Coronary artery (tissue), 2 donors: ENCODE measurements around the gene CHCHD2.
"Not testable (repeated sequence)": the region's sequence is repeated elsewhere in the genome, so short reads cannot be mapped to it uniquely, and the experiment has no call there.

ENCODE experiments used
- DNase-seq: peaks from one replicate; pipeline ENCODE4 v3.0.0-alpha.2; 2017; ENCODE audit warnings: low spot score
- H3K27ac ChIP-seq, 2 donors: fragments of 200-600 bp; sonication (generic); one replicate each; pipeline ENCODE4 v1.5.1; 2016 to 2019
- H3K4me3 ChIP-seq: fragments of 200-600 bp; sonication (generic); 2 replicates; pipeline ENCODE4 v1.5.1; 2016; ENCODE audit warnings: mild to moderate bottlenecking, moderate library complexity
- TF ChIP-seq, protein P1 (sequence below): fragments of 200-600 bp; sonication (generic); IDR thresholded peaks from one replicate; pipeline ENCODE4 v1.5.1; 2019; ENCODE audit warnings: antibody characterized with exemption

CHCHD2 gene, protein sequence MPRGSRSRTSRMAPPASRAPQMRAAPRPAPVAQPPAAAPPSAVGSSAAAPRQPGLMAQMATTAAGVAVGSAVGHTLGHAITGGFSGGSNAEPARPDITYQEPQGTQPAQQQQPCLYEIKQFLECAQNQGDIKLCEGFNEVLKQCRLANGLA

DNA sequence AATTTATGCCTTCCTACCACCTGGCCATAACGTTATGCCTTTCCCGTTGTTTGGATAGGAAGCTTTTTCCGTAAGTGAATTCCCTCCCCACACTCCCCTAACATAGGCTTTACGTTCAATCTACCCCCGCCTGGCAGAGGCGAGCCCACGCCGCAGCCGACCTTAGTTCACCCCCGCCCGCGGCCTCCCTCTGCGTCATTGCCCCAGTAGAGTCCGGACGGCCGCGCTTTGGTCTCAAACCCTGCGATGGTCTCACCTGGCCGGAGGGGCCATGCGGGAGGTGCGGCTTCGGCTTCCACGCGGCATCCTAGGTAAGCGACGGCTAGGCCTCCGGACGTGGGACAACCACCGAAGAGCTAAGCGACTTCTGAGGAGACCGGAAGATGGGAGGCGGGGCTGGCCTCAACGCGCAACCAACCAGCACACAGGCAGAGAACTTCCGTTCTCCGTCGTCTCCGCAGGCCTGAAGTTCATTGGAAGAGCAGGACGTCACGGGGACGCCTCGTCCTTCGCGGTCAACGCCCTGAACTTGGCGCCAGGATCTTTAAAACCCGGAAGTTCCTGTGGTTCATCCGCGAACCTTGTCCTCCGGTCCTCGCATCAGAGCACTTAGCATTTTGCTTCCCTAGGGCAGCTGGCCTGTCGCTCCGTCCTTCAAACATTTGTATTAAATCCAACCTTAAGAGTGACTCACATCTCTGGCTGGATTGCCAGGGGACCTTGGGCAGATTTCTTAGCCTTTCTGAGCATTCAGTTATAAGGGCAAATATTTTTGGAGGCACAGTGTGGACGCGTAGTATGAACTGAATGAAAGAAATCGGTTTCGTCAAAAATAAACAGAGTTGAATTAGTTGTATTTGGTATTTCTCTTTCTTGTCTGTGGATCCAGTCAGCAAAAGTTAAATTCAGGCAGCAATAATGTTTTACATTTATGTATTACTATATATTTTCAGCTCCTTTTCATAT lies at the start of gene CHCHD2:
Gene CHCHD2, minus strand, starts transcription at position 369 of the 966 bp plus-strand sequence. Its CDS starts 63 bp downstream, at position 306.
- DNase-seq: peak; percentile 98
- TF ChIP-seq, protein P1, sequence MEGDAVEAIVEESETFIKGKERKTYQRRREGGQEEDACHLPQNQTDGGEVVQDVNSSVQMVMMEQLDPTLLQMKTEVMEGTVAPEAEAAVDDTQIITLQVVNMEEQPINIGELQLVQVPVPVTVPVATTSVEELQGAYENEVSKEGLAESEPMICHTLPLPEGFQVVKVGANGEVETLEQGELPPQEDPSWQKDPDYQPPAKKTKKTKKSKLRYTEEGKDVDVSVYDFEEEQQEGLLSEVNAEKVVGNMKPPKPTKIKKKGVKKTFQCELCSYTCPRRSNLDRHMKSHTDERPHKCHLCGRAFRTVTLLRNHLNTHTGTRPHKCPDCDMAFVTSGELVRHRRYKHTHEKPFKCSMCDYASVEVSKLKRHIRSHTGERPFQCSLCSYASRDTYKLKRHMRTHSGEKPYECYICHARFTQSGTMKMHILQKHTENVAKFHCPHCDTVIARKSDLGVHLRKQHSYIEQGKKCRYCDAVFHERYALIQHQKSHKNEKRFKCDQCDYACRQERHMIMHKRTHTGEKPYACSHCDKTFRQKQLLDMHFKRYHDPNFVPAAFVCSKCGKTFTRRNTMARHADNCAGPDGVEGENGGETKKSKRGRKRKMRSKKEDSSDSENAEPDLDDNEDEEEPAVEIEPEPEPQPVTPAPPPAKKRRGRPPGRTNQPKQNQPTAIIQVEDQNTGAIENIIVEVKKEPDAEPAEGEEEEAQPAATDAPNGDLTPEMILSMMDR: no peak
- peak within 1 kb of the TSS; percentile 96 for H3K4me3 ChIP-seq
- peak within 1 kb of the TSS; percentile 91 to 94 for H3K27ac ChIP-seq

DNA sequence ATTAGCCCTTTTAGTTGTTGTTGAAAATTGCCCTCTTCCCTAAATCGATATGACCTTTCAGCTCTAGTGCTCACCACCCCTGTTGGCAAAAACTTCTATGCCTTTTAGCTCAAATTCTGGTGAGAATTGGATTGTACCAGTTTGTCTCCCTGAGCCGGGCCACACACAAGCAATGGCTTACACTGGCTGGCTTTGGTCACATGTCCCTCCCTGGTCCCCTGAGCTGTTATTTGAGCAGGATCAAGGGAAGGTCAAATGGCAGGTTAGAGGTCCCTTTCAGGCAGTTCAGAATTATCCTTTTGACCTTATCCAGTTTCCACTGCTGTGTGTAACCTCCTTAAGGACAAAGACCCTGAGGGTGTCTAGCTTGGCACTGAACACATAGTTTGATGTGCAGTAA lies 24.8 kb upstream of the CHCHD2 start:
- H3K4me3 ChIP-seq, H3K27ac ChIP-seq, DNase-seq: not testable (repeated sequence)

DNA sequence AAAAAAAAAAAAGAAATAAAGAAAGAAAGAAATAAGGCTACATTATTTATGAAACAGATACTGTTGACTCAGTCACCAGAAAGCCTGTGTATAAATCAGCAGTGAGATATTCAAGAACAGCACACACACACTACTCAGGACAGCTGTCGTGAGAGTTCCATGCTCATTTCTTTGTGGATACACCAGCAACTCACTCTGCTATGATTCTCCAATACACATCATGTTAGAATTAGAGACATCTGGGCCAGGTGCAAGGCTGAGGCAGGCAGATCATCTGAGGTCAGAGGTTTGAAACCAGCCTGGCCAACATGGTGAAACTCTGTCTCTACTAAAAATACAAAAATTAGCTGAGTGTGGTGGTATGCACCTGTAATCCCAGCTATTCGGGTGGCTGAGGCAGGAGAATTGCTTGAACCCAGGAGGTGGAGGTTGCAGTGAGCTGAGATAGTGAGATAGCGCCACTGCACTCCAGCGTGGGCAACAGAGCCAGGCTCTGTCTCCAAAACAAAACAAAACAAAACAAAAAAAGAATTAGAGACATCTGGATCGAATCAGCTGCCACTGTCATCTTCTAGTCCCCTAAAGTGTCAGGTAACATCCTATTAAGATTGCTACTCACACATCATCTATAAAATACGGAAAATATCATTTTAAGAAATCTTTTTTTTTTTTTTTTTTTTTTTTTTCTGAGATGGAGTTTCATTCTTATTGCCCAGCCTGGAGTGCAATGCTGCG lies 21.1 kb upstream of the CHCHD2 start:
- TF ChIP-seq, protein P1: no peak
- no peak for DNase-seq
- no peak overlapping the region for H3K4me3 ChIP-seq
- H3K27ac ChIP-seq: no peak overlapping the region

DNA sequence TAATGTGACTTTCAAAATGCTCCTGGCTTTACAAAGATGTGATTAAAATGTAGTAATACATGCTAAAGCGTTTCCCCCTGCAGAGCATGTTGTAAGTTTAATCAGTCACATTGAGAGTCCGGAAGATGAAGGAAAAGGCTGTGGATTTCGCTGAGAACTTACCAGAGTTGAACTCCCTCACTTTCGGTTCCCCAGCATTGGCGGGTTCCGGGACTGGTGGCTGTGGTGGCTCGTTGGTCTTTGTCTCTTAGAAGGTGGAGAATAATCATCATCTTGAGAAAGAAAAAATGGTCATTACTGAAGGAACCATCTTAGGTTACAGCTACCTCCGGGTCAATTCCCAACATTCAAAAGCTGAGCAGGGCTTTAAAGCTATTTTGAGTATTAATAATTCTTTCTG lies 19.6 kb upstream of the CHCHD2 start:
- no peak for DNase-seq
- TF ChIP-seq, protein P1: no peak
- Histone ChIP-seq H3K27ac (no peak overlapping the region), H3K4me3 (no peak overlapping the region)

DNA sequence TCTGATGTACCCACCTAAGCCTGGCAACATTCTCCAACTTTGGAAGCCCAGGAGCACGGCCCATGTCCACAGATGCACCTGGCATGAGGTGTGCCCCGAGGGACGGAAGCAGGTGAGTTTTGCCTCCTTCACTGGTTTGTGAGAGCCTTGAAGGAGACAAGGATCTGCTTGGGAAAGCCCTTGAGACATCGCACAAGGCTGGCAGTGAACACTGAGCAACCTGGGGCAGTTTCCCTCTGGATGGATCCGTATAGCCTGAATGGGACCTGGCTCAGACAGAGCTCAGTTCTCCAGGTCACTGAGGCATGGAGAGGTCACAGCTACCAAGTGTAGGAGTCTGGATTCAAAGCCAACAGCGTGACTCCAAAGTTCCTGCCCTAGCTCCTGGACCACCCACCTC lies 18.7 kb upstream of the CHCHD2 start:
- TF ChIP-seq, protein P1: no peak
- DNase-seq: no peak
- H3K4me3 ChIP-seq: no peak overlapping the region
- no peak overlapping the region for H3K27ac ChIP-seq

DNA sequence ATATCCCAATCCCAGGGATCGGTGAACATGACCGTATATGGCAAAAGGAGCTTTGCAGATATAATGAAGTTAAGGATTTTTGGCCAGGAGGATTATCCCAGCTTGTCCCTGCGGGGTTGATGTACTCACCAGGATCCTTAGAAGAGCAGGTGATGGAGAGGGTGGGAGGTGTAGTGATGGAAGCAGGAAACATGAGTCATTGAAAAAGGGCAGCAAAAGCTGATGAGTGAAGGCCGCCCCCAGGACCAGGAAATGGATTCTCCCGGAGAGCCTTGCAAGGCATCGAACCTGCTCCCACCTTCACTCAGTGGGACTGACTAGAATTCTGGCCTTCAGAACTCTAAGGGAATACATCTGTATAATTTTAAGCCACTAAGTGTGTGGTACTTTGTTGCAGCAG lies 15.2 kb upstream of the CHCHD2 start:
- TF ChIP-seq, protein P1: no peak
- no peak for DNase-seq
- Histone ChIP-seq H3K4me3 (no peak overlapping the region), H3K27ac (no peak overlapping the region)

DNA sequence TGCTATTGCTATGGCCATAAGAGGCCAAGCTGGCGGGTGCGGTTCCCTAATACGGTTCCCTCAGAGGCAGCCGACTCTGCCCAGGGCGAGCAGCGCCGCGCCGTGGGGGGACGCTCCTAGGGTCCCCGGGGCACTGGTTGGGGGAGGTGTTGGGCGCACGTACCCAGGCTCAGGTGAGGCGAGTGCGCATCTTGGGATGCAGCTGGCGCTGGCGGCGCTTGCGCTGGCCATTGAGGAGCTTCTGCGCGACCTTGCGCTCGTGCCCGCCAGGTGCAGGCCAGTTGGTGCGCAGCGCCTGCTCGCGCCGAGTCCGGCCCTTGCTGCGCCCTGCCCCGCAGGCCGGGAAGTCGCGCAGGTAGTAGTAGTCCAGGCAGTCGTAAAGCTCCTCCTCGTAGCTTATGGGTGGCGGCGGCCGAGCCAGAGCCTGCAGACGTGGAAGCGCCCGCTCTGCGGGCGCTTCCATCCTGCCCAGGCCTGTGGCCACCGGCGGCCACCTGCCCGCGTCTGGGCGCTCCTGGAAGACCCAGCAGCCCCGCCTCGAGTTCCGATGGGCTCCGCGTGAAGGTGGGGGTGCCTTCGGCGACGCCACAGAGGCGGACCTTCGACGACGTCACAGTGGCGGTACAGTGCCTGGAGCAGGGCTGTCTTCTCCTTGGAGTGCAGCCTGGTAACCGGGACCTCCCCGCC lies 9.7 kb upstream of the CHCHD2 start, which contains the start of gene NUPR2:
Gene NUPR2, minus strand, starts transcription at position 566 of the 687 bp plus-strand sequence. Its CDS starts 103 bp downstream, at position 463.
- H3K4me3 ChIP-seq: peak within 1 kb of the TSS; percentile 51
- no peak for DNase-seq
- TF ChIP-seq, protein P1: no peak
- H3K27ac ChIP-seq: no peak within 1 kb of the TSS

DNA sequence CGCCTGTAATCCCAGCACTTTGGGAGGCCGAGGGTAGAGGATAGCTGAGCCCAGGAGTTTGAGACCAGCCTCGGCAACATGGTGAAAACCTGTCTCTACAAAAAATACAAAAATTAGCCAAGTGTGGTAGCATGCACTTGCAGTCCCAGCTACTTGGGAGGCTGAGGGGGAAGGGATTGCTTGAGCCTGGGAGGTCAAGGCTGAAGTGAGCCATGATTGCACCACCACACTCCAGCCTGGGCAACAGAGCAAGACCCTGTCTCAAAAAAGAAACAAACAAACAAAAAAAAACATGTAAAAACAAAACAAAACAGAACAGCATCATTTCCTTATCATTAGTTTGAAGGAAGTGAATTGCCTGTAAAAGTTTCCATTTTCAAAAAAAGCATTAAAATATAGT lies 6.0 kb upstream of the CHCHD2 start:
- not testable (repeated sequence) for H3K27ac ChIP-seq, DNase-seq, H3K4me3 ChIP-seq
